ENCODE results near the gene KRT10. TPM values are rescaled to one million over a fixed set of nuclear protein-coding genes. Genes with fewer than 3 reads are reported as not detected.
A peak's percentile ranks its signal among the peaks of the same experiment; 100 is the strongest.
"Not testable (repeated sequence)": the region's sequence is repeated elsewhere in the genome, so short reads cannot be mapped to it uniquely, and the experiment has no call there.

Gene KRT10
- total RNA-seq, 1 donor from 2014 or later = 50.3 TPM

- no peak for ATAC-seq
Measured at GRCh38 chr17:40832840-40833239, 10.4 kb upstream of the KRT10 start.

- ATAC-seq = no peak
Measured at GRCh38 chr17:40830085-40830776, 7.8 kb upstream of the KRT10 start.

GRCh38 chr17:40828454-40829044 is 6.1 kb upstream of the KRT10 start:
- no peak for ATAC-seq

GRCh38 chr17:40827746-40828453 is 5.5 kb upstream of the KRT10 start:
- ATAC-seq = peak; percentile 52

GRCh38 chr17:40825599-40825998 is 3.2 kb upstream of the KRT10 start:
- no peak for ATAC-seq

GRCh38 chr17:40824015-40824832 is 1.8 kb upstream of the KRT10 start:
- ATAC-seq = no peak

- ATAC-seq = no peak
Measured at GRCh38 chr17:40821536-40821935, 878 bp downstream of the KRT10 start.

GRCh38 chr17:40820228-40820838 is 2.1 kb downstream of the KRT10 start:
- no peak for ATAC-seq

GRCh38 chr17:40819528-40820125 is 2.8 kb downstream of the KRT10 start:
- ATAC-seq = peak; percentile 21

- ATAC-seq = peak; percentile 84
Measured at GRCh38 chr17:40818733-40819527, 3.5 kb downstream of the KRT10 start.

- ATAC-seq = no peak
Measured at GRCh38 chr17:40818343-40818732, 4.1 kb downstream of the KRT10 start.

GRCh38 chr17:40817103-40817682 is 5.2 kb downstream of the KRT10 start:
- ATAC-seq = no peak

GRCh38 chr17:40816569-40816968 is 5.8 kb downstream of the KRT10 start:
- no peak for ATAC-seq

- no peak for ATAC-seq
Measured at GRCh38 chr17:40815381-40815780, 7.0 kb downstream of the KRT10 start.

- ATAC-seq = not testable (repeated sequence)
Measured at GRCh38 chr17:40814657-40815056, 7.8 kb downstream of the KRT10 start.

GRCh38 chr17:40813804-40814203 is 8.6 kb downstream of the KRT10 start:
- peak; percentile 42 for ATAC-seq

- no peak for ATAC-seq
Measured at GRCh38 chr17:40812639-40813038, 9.8 kb downstream of the KRT10 start.

GRCh38 chr17:40810494-40810893 is 11.9 kb downstream of the KRT10 start:
- no peak for ATAC-seq

GRCh38 chr17:40809721-40810421 is 12.5 kb downstream of the KRT10 start:
- ATAC-seq = no peak

GRCh38 chr17:40806131-40806530 is 16.3 kb downstream of the KRT10 start:
- no peak for ATAC-seq

All from esophagus mucosa (tissue), 1 donor.